GM19328 (cell line): ENCODE data around the gene PUM2.
"Not testable (repeated sequence)": the region's sequence is repeated elsewhere in the genome, so short reads cannot be mapped to it uniquely, and the experiment has no call there.

ENCODE experiments used
- ATAC-seq: cut with Tn5 transposase; IDR thresholded peaks from one replicate; pipeline ENCODE4 v1.9.1; 2021; ENCODE audit warnings: mild to moderate bottlenecking, moderate library complexity; ENCODE audit not compliant: unreplicated experiment

PUM2 gene

DNA sequence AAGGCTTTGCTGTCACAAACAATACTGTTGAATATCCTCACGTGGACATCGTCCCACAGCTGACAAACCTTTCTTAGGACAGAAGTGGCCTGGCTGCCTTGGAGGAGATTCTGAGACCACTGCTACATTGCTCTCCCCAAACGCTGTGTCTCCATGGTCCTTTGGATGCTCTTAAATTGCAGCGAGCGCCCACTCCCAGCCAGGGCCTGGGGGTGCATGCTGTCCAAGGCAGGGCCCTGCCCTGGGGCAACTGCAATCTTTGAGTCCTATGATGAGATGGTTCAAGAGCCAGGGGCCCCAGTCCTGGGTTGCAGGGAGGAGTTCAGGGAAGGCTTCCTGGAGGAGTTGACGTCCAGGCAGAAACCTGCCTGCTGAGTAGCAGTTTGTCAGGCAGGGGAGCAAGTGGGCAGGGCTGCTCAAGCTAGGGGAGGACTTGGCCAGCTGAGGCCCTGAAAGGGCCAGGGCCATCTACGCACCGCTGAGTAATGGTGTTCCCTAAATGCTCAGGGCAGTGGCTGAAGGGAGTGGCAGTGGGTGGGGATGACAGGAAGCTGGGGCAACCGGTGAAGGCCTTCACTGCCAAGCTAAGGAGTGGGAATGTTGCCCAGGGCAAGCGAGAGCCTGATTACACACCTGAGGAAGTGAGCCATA is 114.9 kb downstream of the PUM2 start:
- ATAC-seq: no peak

DNA sequence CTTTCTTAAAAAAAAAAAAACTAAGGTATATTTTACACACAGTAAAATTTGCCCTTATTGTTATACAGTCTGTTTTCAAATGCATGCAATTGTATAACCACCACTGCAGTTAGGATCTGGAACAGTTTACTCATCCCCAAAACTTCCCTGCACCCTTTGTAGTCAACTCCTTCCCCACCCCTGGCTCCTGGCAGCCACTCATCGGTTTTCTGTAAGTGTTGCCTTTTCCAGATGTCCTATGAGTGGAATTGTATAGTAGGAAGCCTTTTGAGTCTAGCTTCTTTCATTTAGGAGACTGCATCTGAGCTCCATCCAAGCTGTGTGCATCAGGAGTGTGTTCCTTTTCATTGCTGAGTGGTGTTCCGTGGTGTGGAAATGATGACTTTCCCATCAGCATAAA is 116.0 kb downstream of the PUM2 start:
- not testable (repeated sequence) for ATAC-seq

DNA sequence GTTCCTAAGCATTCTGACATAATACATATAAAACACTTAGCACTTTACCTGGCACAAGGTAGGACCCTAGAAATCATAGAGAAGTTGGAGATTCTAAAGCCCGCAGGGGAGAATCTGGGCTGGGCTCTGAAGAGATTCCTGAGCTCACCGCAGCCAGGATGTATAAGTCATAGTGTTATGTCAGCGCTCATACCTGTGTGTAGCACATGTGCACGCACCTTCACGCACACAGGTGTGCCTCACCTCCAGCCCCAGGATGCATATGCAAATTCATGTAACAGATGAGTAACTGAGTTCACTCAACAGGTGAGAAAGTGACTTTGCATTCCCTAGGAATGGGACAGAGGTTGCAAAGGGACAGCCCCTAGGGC is 117.8 kb downstream of the PUM2 start:
- no peak for ATAC-seq

DNA sequence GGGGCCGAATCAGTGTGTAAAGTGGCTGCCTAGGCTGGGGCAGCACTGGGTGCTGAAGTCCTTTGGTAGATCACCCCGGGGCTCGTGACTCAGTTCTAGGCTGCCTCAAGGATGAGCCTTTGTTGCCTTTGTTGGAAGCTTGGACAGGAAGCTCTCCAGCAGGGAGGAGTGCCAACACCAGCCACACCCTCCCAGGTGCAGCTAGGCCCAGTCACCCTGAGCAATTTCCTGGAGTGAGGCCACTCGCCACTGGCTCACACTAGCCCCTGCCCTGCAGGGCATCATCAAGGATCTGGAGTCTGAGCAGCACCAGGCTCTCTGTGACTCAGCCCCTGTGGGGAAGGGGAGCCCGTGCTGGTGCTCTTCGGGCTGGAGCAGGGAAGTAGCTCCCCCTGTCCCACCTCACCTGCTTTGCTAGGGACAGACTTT is 119.0 kb downstream of the PUM2 start:
- ATAC-seq: no peak

DNA sequence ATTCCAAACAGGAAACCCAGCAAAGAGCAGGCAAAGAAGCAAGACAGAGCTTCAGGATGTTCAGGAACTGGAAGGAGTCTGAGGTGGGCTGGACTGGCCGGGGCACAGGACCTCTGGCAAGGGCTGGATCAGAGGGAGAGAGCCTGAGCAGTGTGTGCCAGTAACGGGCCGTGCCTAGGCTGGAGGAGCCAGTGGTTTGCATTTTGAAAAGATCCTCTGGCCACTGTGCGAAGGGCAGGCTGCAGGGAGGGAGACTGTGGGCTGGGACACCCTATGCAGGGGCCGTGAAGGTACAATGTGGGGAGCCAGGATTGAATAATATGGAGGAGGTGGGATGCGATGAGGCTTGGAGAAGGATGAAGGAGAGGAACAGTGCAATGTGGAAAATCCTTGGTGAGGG is 119.5 kb downstream of the PUM2 start:
- ATAC-seq: no peak

DNA sequence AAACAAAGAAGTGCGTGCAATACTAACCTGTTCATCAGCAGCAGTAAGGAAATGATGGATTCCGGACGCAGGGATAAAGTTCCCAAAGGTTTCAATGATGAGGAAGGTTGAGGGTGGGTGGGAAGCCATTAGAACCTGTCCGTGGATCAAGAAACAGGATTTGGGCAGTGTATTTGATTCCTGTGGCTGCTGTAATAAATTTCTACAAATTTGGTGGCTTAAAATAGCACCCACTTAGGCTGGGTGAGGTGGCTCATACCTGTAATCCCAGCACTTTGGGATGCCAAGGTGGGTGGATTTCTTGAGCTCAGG is 120.6 kb downstream of the PUM2 start:
- ATAC-seq: no peak

DNA sequence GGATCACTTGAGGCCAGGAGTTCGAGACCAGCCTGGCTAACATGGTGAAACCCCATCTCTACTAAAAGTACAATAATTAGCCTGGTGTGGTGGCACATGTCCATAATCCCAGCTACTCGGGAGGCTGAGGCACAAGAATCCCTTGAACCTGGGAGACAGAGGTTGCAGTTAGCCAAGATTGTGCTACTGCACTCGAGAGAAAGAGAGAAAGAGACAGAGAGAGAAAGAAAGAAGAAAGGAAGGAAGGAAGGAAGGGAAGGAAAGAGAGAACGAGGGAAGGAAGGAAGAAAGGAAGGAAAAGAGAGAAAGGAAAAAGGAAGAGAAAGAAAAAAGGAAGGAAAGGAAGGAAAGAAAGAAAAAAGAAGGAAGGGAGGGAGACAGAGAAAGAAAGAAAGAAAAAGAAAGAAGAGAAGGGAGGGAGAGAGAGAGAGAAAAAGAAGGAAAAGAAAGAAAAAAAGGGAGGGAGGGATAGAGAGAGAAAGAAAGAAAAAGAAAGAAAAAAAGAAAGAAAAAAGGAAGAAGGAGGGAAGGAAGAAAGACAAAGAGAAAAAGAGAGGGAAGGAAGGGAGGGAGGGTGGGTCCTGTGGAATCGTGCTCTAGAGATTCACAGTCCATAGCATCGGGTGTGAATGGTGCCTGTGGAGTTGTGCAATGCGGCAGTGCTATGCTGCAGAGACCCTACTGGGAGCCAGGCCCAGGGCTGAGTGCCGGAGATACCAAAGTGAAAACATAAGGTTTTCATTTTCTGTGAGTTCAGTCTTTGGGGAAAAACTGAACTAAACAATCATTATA is 121.1 kb downstream of the PUM2 start:
- ATAC-seq: no peak

DNA sequence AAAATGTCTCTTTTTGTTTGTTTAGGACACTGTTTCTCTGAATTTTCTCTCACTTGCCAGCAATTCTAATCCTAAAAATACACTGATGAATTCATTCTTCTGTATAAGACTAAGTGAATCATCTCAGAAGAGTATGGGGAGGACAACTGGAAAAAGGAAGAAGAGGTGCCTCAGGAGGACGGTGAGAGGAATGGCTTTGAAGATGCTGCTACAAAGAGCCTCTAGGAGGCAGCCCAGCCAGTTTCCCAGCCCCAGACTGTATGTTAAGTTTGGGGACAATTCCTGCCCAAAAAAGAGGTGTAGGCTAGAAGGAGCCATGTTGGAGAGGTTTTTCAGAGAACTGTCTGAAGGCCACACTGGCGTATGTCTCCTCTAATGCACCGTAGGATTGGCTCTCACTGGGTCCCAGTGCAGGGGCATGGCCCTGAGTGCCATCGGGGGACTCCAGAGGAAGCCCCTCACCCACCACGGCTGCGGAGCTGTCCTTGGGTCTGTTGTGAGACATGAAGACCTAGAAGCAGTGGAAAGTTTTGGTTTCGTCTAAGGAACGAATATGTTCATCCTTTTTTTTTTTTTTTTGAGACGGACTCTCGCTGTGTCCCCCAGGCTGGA is 122.6 kb downstream of the PUM2 start:
- no peak for ATAC-seq

DNA sequence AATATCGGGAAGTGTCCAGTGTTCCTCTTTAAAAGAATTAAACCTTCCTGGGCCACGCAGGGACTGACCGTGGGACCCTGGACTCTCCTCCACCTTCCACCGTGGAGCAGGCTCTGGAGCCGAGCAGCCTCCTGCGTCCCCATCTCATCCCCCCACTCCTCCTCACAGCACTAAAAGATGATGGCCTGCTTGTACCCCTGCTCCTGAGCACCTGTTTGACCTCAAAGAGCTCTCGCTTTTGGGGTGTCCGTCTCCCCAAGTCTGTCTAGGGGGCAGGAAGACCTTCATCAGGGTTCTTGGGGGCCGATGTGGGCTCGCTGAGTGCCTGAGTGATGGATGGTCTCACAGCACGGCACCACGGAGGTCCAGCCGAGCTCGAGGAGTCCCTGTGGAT is 124.5 kb downstream of the PUM2 start:
- ATAC-seq: no peak

DNA sequence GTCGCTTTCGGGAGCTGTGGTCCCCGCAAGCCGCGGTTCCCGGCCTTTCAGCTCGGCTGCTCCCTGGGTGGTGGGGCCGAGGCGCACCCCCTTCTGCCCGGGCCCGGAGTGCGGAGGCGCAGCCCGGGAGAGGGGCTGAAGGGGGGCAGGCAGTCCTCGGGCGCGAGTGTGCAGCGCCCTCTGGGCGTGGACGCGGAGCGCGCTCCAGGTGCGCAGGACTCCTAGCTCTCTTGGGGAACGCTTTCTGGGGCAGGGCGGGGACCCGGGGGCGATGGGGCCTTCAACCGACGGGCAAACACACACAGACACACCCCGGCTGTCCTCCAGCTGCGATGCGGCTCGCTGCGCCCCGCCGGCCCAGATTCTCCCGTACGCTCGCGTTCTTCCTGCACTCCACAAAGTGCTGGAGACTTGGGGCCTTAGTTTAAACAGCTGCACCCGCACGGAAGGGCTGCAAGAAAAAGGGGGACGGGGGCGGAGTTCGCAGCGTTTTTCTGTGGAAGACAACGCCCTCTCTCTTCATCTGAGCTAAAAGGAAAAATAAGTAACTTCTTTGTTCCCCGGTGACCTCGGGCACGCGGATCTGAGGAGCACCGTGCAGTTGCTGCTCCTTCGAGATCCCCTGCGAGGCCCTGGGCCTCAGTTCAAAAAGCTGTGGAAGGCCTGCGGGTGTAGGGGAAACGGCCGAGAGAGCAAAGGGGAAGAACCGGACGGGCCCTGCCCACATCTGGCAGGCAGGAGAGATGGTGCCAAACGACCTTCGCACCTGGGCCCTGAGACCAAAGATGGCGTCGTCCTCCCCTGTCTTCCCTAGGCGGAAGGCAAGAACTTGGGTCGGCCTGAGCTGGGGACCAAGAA is 125.1 kb downstream of the PUM2 start:
- peak; percentile 57 for ATAC-seq

DNA sequence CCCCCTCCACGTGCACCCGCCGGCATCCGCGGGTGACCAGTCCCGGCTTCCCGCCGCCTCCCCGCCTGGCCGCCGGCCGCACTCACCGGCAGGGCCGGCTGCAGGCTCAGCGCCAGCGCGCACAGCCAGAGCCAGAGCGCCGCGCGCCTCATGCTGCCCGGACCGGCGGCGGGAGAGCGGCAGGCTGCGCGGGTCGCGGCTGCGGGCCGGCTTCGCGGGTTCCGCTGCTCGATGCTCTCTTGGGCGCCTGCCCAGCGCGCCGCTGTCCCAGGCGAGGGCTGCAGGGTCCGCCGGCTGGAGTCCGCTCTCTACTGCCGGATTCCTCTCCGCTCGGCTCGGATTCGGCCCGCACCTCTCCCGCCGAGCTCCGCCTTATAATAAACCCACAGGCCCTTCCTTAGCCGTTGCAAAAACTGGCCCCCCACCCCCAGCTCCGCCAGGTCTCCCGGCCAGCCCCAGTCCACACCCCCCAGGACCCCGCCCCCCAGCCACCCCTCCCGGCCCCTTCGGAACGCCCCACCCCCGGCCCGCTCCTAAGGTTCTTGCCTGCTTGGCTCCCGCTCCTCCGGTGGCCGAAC is 125.8 kb downstream of the PUM2 start, which contains the start of gene SDC1:
TSS of gene SDC1 (minus strand) at position 415 of the 578 bp plus-strand sequence. CDS start at position 152, 263 bp downstream.
- peak; percentile 9 for ATAC-seq

DNA sequence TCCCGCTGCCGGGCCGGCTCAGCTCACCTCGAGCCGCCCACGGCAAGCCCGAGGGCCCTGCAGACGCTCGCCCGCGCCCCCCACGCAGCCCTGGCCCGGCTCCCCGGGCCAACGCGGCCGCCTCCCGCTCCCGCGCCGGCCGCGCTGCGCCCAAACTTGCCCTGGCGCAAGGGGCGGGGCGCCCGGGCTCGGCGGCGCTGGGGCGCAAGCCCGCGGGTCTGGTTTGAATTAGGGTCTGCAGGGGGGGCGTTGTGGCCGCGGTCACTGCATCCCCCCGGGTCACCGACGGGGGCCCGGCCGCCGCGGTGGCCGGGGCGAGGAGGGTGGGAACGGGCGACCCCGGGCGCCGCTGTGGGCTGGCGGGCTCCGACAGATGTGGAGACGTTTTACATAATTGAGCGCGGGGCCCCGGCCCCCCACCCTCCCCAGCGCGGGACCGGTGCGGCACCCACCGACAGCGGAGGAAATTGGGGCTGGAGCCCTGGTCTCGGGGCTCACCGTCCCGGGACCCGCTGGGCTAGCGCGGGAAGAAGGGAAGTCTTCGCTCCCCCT is 126.4 kb downstream of the PUM2 start:
- ATAC-seq: peak; percentile 34

DNA sequence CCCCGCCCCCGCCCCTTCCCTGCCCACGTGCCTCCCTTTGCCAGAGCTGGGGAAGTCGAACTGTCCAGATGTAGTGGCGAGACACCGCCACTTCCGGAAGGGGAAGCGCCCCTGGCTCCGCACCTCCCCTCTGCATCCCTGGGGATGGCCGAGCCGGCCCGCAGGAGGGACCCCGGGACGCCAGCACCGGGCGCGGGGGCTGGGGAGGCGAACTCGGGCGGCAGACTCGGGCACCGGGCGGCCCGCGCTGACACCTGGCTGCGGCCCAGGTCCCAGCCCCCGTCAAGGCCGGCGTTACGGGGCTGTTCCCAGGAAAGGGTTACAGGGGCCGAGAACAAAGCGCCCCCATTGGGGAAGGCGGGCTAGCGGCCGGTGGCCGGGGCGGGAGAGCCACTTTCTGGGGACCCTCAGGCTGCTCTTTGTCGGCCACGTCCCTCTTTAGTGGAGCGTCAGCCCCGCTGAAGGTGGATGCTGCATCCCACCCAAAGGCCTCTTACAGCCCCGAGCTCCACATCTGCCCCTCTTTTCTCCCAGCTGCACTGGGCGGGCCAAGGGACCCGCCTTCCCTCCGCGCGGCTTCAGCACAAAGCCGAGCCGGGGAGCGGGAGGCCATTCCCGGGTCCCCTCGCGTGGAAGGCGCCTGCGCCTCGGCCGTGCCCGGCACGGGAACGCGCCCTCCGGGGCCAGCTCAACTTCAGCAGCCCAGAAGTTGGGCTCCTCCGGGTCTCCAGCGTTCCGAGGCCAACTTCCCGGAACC is 127.1 kb downstream of the PUM2 start:
- peak; percentile 16 for ATAC-seq

DNA sequence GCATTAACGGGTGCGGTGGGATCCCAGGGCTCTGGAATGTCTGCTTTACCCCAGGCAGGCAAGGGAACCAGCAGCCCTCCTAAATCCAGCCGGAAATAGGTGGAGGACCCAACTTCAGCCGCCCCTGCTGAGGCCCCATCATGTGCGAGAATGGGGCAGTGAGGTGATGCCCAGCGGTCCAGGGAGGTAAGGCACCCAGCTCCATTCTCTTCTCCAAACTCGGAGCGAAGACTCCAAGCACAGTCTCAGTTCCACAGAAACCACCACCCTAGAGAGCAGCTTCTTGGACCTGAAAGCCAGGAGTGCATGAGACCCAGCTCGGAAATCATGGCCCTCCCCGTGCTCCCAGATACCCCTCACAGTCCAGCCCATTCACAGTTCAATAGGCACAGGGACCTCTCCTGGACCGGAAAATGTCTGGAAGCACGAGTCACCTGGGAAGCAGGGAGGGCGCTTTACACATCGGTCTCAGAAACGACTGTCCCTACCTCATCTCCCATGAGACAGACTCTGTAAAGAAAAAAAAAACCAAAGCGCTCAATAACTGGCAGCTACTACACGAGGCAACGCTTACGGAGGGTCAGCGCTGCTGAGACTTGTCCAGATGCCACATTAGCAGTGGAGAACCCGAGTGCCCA is 127.8 kb downstream of the PUM2 start:
- ATAC-seq: no peak

DNA sequence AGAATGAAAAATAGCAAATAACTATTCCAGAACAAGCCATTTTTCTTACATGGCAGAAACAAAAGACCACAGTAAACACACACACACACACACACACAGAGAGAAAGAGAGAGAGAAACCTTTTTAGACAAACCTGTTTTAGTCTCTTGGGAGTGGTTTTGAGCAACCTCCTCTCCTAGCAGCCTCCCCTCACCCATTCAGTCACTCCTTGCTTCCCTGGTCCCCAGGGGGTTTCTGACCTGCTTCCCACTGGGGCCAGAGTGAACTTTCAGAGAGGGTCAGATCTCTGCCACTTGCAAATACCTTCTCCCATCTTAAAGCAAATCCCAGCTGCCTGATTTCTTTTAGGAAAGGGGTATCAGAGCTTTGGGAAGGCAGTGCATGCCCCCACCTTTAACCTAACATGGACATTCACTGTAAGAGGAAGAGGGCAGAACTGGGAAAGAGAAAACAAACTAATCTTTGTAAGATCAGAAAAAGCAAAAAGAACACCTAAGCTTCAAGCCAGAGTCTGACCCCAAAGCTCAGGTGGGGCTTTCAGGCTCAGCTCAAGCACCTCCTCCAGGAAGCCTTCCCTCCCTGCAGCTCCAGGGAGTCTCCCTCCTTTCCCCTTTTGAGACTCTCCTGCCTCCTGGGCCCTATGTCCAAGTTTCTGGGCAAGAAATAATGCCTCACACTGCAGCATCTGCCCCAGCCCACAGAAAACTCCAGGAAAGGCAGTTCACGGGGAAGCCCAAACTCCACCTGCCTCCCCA is 128.5 kb downstream of the PUM2 start:
- no peak for ATAC-seq

DNA sequence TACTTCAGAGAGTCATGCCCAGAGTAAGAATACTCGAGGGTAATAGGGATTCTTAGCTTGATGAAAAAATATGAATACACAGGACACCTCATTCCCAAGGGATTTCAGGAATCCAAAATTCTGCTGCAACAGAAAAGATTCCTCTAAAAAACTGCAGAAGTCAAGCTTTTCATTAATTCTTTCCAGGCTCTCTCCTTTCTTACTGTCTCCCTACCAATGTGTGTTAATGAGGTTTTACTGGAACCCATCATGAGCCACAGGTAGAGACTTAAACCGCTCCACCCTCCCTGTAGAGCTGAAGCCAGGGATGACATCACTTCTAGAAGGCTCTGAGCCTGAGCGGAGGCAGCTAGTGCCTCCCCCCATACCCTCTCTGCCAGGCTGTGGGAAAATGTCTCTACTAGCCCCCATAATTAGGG is 129.1 kb downstream of the PUM2 start:
- no peak for ATAC-seq

DNA sequence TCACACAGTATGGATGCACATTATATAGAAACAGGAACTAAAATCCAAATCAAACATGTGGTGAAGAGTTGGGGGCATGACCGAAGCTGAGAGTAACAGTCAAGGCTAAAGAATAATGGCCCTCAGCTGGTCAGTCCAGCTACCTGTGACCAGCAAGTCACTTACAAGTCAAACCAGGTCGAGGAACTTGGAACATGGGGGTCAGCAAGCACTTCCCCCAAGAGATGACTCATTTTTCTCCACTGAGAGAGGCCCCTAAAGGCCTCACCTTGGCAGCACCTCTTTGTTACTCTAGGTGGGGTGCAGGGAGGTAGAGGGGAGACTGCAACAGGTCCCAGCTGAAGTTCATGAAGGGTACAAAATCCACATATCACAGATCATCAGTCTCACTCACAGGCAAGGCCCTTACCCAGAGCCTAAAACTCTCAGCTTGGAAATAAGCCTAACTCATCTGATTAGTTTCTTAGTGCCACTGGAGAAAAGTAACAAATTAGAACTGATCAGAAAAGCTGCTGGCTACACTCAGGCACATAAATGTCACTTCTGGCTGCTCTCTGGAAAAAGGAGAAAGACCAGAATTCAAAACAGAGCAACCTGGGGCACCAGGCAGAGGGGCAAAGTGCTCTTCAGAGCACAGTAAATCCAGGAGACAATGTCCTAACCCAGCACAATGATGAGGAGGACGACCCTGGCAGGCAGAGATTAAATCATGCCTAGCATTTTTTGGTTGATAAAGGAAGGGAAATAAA is 129.7 kb downstream of the PUM2 start:
- ATAC-seq: no peak

DNA sequence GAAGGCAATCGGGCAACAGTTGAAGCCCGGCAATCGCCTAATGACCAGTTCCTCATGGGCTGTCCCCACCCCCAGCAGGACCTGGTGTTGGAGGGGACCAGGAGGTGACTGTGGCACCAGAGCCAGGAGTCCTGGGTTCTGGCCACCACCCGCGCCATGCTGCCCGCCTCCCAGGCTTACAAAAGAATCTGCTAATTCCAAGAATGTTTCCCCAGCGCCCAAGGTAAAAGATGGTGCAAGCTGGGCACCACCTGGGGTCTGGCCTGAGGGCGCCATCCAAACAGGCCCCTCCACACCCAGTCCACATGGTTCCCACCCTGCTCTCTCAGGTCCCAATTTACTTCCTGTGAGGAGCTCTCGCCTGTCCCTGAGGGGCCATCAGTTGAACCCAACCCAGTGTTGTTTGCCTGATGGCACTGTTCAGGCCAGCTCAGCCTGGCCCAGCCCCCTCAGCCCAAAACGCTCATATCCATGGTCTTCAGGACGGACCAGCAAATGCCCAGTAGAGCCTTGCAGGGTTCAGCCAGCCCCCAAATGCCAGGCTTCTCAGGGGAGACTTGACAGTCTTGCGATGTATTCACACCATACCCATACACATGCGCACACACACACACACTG is 130.8 kb downstream of the PUM2 start:
- ATAC-seq: no peak
